H1 (cell line): Measurements from ENCODE around the gene LRRC15. TPM values are rescaled to one million over a fixed set of nuclear protein-coding genes. Genes with fewer than 3 reads are reported as not detected.

ENCODE experiments used
- CTCF ChIA-PET: fragments of 300-600 bp; sonication (Branson Sonifier 250); formaldehyde crosslinking; loops from one replicate; lab custom pipeline; 2021; ENCODE audit not compliant: partially characterized antibody; lab: Charles Lee
- POLR2A ChIA-PET: fragments of 300-600 bp; sonication (Branson Sonifier 250); formaldehyde crosslinking; loops from one replicate; lab custom pipeline; 2021; ENCODE audit warnings: inconsistent platforms; ENCODE audit not compliant: partially characterized antibody; lab: Charles Lee
- DNase-seq, 2 experiments: peaks; one replicate each; pipeline versions ENCODE4 v3.0.0 to v3.0.0-alpha.2; 2010 to 2022; ENCODE audit warnings: low spot score in 2 of 2, low read depth in 1 of 2, mixed read lengths in 1 of 2
- FAIRE-seq: peaks from 2 replicates; lab custom pipeline; 2011; peaks lifted over from hg19 to GRCh38; lab: Jason Lieb, UNC
- H2AFZ ChIP-seq: 2 replicates; pipeline ENCODE4 v1.8.1; 2012; ENCODE audit warnings: low read length, inconsistent platforms
- H2AK5ac ChIP-seq: 2 replicates; pipeline ENCODE4 v1.6.1; 2013; ENCODE audit warnings: low read depth, low read length
- H2BK120ac ChIP-seq: replicated peaks from 2 replicates; pipeline ENCODE3; 2013; ENCODE audit warnings: low read depth, low read length, inconsistent platforms
- H2BK12ac ChIP-seq: 2 replicates; pipeline ENCODE4 v1.6.1; 2013; ENCODE audit warnings: low read depth, low read length
- H2BK15ac ChIP-seq: 2 replicates; pipeline ENCODE4 v1.6.1; 2013; ENCODE audit warnings: low read length
- H2BK20ac ChIP-seq: 2 replicates; pipeline ENCODE4 v1.6.1; 2013; ENCODE audit warnings: low read length
- H2BK5ac ChIP-seq: 2 replicates; pipeline ENCODE4 v1.6.1; 2013; ENCODE audit warnings: low read depth, low read length
- H3K14ac ChIP-seq: 2 replicates; pipeline ENCODE4 v1.6.1; 2013; ENCODE audit warnings: inconsistent platforms; ENCODE audit not compliant: insufficient read length
- H3K18ac ChIP-seq: 2 replicates; pipeline ENCODE4 v1.6.1; 2013; ENCODE audit warnings: low read length; ENCODE audit errors: extremely low read depth
- H3K23ac ChIP-seq: 2 replicates; pipeline ENCODE4 v1.6.1; 2013; ENCODE audit warnings: inconsistent platforms; ENCODE audit not compliant: insufficient read length
- H3K23me2 ChIP-seq: 2 replicates; pipeline ENCODE4 v1.6.1; 2013; ENCODE audit warnings: low read depth, low read length
- H3K27ac ChIP-seq: 2 replicates; pipeline ENCODE4 v1.6.1; 2011; ENCODE audit warnings: low read depth, low read length, inconsistent platforms
- H3K27me3 ChIP-seq, 4 experiments: replicated peaks in 1 of 4; 1 replicate in 1 of 4; 2 replicates in 3 of 4; pipeline versions ENCODE4 v1.6.1 to v1.8.1; 2011 to 2013; ENCODE audit warnings: low read length in 3 of 4, mild to moderate bottlenecking in 3 of 4, inconsistent platforms in 2 of 4, mixed read lengths in 2 of 4, moderate library complexity in 1 of 4; ENCODE audit not compliant: control insufficient read depth in 3 of 4, insufficient read depth in 3 of 4; ENCODE audit errors: extremely low read depth in 1 of 4
- H3K36me3 ChIP-seq, 4 experiments: 2 replicates each; pipeline versions ENCODE4 v1.6.1 to v1.8.1; 2011 to 2013; ENCODE audit warnings: mild to moderate bottlenecking in 4 of 4, low read length in 3 of 4, moderate library complexity in 2 of 4, control low read depth in 1 of 4, inconsistent platforms in 1 of 4; ENCODE audit not compliant: insufficient read depth in 4 of 4, control insufficient read depth in 2 of 4
- H3K4ac ChIP-seq: replicated peaks from 2 replicates; pipeline ENCODE3; 2013; ENCODE audit warnings: low read length, low read depth, mixed read lengths, inconsistent platforms; ENCODE audit not compliant: insufficient read length
- H3K4me1 ChIP-seq, 4 experiments: replicated peaks in 1 of 4; 1 replicate in 1 of 4; 2 replicates in 3 of 4; pipeline versions ENCODE4 v1.6.1 to v1.8.1; 2011 to 2013; ENCODE audit warnings: low read length in 3 of 4, inconsistent platforms in 2 of 4, mixed read lengths in 1 of 4; ENCODE audit not compliant: insufficient read depth in 4 of 4, control insufficient read depth in 3 of 4
- H3K4me2 ChIP-seq, 2 experiments: 2 replicates each; pipeline versions ENCODE4 v1.6.1 to v1.8.1; 2011 to 2013; ENCODE audit warnings: low read depth in 2 of 2, low read length in 2 of 2, control low read depth in 1 of 2, inconsistent platforms in 1 of 2, mild to moderate bottlenecking in 1 of 2; ENCODE audit not compliant: insufficient read depth in 1 of 2
- H3K4me3 ChIP-seq, 4 experiments: fragments of 200-600, 300-600 bp in 1 of 4; sonication (generic), shearing (Covaris generic), sonication (Bioruptor Twin) in 1 of 4; 2 replicates each; pipeline versions ENCODE4 v1.5.1 to v1.8.1; 2011 to 2016; ENCODE audit warnings: low read length in 4 of 4, low read depth in 3 of 4, control low read depth in 2 of 4, inconsistent platforms in 2 of 4, mild to moderate bottlenecking in 2 of 4, mixed read lengths in 1 of 4, moderate library complexity in 1 of 4; ENCODE audit not compliant: insufficient read depth in 2 of 4; ENCODE audit errors: extremely low read depth in 1 of 4
- H3K56ac ChIP-seq: replicated peaks from 2 replicates; pipeline ENCODE3; 2013; ENCODE audit warnings: low read depth, mild to moderate bottlenecking, mixed read lengths, low read length, inconsistent platforms; ENCODE audit not compliant: insufficient read length
- H3K79me1 ChIP-seq: 2 replicates; pipeline ENCODE4 v1.6.1; 2013; ENCODE audit warnings: low read depth, low read length, control low read depth
- H3K79me2 ChIP-seq, 2 experiments: 2 replicates each; pipeline versions ENCODE4 v1.6.1 to v1.8.1; 2012 to 2013; ENCODE audit warnings: low read length in 2 of 2, mild to moderate bottlenecking in 2 of 2, inconsistent platforms in 1 of 2; ENCODE audit not compliant: insufficient read depth in 2 of 2, control insufficient read depth in 1 of 2
- H3K9ac ChIP-seq, 4 experiments: replicated peaks in 1 of 4; 1 replicate in 1 of 4; 2 replicates in 3 of 4; pipeline versions ENCODE4 v1.6.1 to v1.8.1; 2011 to 2013; ENCODE audit warnings: low read depth in 3 of 4, low read length in 3 of 4, control low read depth in 2 of 4, mild to moderate bottlenecking in 2 of 4, moderate library complexity in 2 of 4, inconsistent platforms in 1 of 4; ENCODE audit errors: extremely low read depth in 1 of 4
- H3K9me3 ChIP-seq, 2 experiments: 2 replicates each; pipeline versions ENCODE4 v1.6.1 to v1.8.1; 2012 to 2013; ENCODE audit warnings: mild to moderate bottlenecking in 2 of 2, moderate library complexity in 2 of 2, control low read depth in 1 of 2, inconsistent platforms in 1 of 2, low read depth in 1 of 2, low read length in 1 of 2, mixed read lengths in 1 of 2; ENCODE audit not compliant: insufficient read depth in 2 of 2
- H4K20me1 ChIP-seq, 2 experiments: replicated peaks in 1 of 2; 2 replicates each; pipeline versions ENCODE3 to v1.8.1; 2011 to 2013; ENCODE audit warnings: inconsistent platforms in 2 of 2, low read length in 2 of 2, mild to moderate bottlenecking in 1 of 2; ENCODE audit not compliant: insufficient read depth in 2 of 2, control insufficient read depth in 1 of 2
- H4K5ac ChIP-seq: 2 replicates; pipeline ENCODE4 v1.6.1; 2013; ENCODE audit warnings: low read length, low read depth, mixed read lengths, inconsistent platforms; ENCODE audit not compliant: insufficient read length
- H4K8ac ChIP-seq: 2 replicates; pipeline ENCODE4 v1.8.0; 2013; ENCODE audit warnings: mild to moderate bottlenecking, moderate library complexity, low read length, inconsistent platforms; ENCODE audit not compliant: insufficient read depth; ENCODE audit errors: extremely low read depth
- H4K91ac ChIP-seq: replicated peaks from 2 replicates; pipeline ENCODE3; 2013; ENCODE audit warnings: low read length, mixed read lengths, inconsistent platforms; ENCODE audit not compliant: insufficient read length
- CBX5 ChIP-seq: fragments of 300-800, 300-1000 bp; sonication (generic); IDR thresholded peaks from 2 replicates; pipeline ENCODE4 v1.7.1; 2016; ENCODE audit warnings: antibody characterized with exemption, low read length, low read depth
- EGR1 ChIP-seq: IDR thresholded peaks from 2 replicates; pipeline ENCODE4 v1.6.1; 2011; ENCODE audit warnings: low read depth, low read length, borderline replicate concordance
- GABPA ChIP-seq: IDR thresholded peaks from 2 replicates; pipeline ENCODE4 v1.6.1; 2011; ENCODE audit warnings: mild to moderate bottlenecking, low read length, moderate library complexity, borderline replicate concordance; ENCODE audit not compliant: insufficient read depth
- MAX ChIP-seq: IDR thresholded peaks from 2 replicates; pipeline ENCODE4 v1.6.1; 2012; ENCODE audit warnings: inconsistent platforms
- SAP30 ChIP-seq: fragments of 300-600 bp; sonication (generic); IDR thresholded peaks from 2 replicates; pipeline ENCODE4 v1.7.1; 2012; ENCODE audit warnings: low read length, moderate library complexity, mild to moderate bottlenecking, inconsistent platforms; ENCODE audit not compliant: insufficient read depth, insufficient replicate concordance
- TAF7 ChIP-seq: optimal IDR thresholded peaks from 2 replicates; pipeline ENCODE3; 2011; ENCODE audit warnings: low read depth, mild to moderate bottlenecking, inconsistent platforms, low read length, moderate library complexity, borderline replicate concordance
- WGBS, 2 experiments: shearing (Covaris generic) in 1 of 2; methylation state at CpG; one replicate each; pipeline versions ENCODE4 v1.1.6 to v1.1.7; 2013 to 2015; ENCODE audit warnings: low lambda C conversion rate in 2 of 2, mixed read lengths in 2 of 2, inconsistent platforms in 1 of 2, low coverage in 1 of 2, missing lambda C conversion rate in 1 of 2; ENCODE audit not compliant: insufficient replicate concordance in 2 of 2, insufficient coverage in 1 of 2, insufficient read length in 1 of 2; ENCODE audit errors: extremely low coverage in 1 of 2, missing lambda C conversion rate in 1 of 2; 5-methylcytosine and 5-hydroxymethylcytosine counted together
- polyA plus RNA-seq, 7 experiments: library from polyadenylated mRNA; depleted of rRNA in 3 of 7; stranded (reverse) in 5 of 7; unstranded in 2 of 7; fragments of >200 nt in 5 of 7; fragments of 200-250 nt in 2 of 7; gene quantifications; 1 replicate in 5 of 7; 2 replicates in 1 of 7; 4 replicates in 1 of 7; pipeline versions ENCODE4 v1.2.1 to v1.2.3, GENCODE V29; 2011 to 2013; ENCODE audit warnings: missing spikeins in 2 of 7, mixed read lengths in 2 of 7
- total RNA-seq: library from RNA; stranded (reverse); fragmentation: NEBNext Ultra II Directional; extraction: Animal tissue kit (Norgen Biotek cat#: 25700); gene quantifications from 2 replicates; pipeline ENCODE4 v1.2.1, GENCODE V29; 2021

Gene LRRC15
- total and polyA plus RNA-seq, 2 of the 8 experiments (the other 6 are each of a cell fraction or from before 2014, with no cell fraction given) = 0.15 to 0.37 TPM

- Histone ChIP-seq H2BK12ac (0 out of 2 replicates have a peak overlapping the region, but pooled peaks have one; percentile 18), H2BK15ac (no peak overlapping the region; the same call in 1 of the 2 replicates), H3K23me2 (peaks cover 5% of the 10 kb centered on the region), H4K5ac (no peak overlapping the region), H3K23ac (no peak overlapping the region), H3K79me1 (no peaks in the 10 kb centered on the region), H2BK20ac (no peak overlapping the region), H3K4me1 (peaks cover 10 to 23% (median 16%) of the 10 kb centered on the region in 4 experiments), H3K36me3 (no peaks in the 10 kb centered on the region), H2BK5ac (no peak overlapping the region), H3K56ac (no peak overlapping the region), H3K4ac (no peak overlapping the region), H4K8ac (no peak overlapping the region), H3K79me2 (no peaks in the 10 kb centered on the region), H2AK5ac (no peak overlapping the region), H3K9me3 (no peaks in the 10 kb centered on the region), H4K20me1 (no peaks in the 10 kb centered on the region), H3K4me2 (no peak overlapping the region), H3K4me3 (no peak overlapping the region), H3K27me3 (peaks cover 0 to 26% (median 12%) of the 10 kb centered on the region in 4 experiments; a peak in 5 of 7 replicates), H3K18ac (no peak overlapping the region; the same call in 1 of the 2 replicates), H3K27ac (no peak overlapping the region), H3K14ac (no peak overlapping the region), H2BK120ac (no peak overlapping the region), H3K9ac (no peak overlapping the region), H2AFZ (no peak overlapping the region), H4K91ac (no peak overlapping the region)
- CTCF ChIA-PET = interaction anchor here (0.6 to 6.2 kb wide), 9 partner anchors 8 to 533 kb away, joined by 3 to 79 read pairs (median 6); no protein-coding TSS in a partner anchor
- no peak for FAIRE-seq
- no peak for TF ChIP-seq EGR1
- TF ChIP-seq CBX5 = no peak
- no peak for TF ChIP-seq MAX
- no peak for TF ChIP-seq GABPA
- TF ChIP-seq SAP30 = no peak
- no peak for TF ChIP-seq TAF7
- 80% methylated on average over 7 of the region's 7 CpGs; no CpG with 5 or more reads in 1 of the 2 experiments for WGBS, 2 experiments
- DNase-seq = no peak
- POLR2A ChIA-PET = interaction anchor here (1.9 kb wide), 1 partner anchor 171 kb away, joined by 10 read pairs; no protein-coding TSS in a partner anchor
These were observed 57.3 kb downstream of the LRRC15 start for GRCh38 chr3:194312186-194312742.
